ENCODE measurements around the gene NEMF. TPM values are rescaled to one million over a fixed set of nuclear protein-coding genes. Genes with fewer than 3 reads are reported as not detected.
A peak's percentile ranks its signal among the peaks of the same experiment; 100 is the strongest.

The NEMF gene
- total RNA-seq, 1 donor from 2014 or later, result 41.3 TPM

DNA sequence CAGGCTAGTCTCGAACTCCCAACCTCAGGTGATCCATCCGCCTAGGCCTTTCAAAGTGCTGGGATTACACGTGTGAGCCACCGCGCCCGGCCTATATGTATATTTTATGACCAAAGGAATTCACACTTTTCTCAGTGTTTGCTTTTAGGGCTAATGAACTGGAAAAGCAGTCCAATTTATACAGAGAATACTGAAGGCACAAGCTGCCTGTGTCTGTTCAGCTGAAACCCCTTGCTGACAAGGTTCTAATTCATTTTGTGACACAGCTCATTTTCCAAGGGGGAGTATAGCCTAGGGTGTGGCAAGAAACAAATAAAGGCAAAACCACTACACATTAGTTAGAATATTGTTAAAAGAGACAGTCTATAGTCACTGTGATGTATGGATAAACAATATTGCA is 18.3 kb upstream of the NEMF start:
- TF ChIP-seq, protein P1, sequence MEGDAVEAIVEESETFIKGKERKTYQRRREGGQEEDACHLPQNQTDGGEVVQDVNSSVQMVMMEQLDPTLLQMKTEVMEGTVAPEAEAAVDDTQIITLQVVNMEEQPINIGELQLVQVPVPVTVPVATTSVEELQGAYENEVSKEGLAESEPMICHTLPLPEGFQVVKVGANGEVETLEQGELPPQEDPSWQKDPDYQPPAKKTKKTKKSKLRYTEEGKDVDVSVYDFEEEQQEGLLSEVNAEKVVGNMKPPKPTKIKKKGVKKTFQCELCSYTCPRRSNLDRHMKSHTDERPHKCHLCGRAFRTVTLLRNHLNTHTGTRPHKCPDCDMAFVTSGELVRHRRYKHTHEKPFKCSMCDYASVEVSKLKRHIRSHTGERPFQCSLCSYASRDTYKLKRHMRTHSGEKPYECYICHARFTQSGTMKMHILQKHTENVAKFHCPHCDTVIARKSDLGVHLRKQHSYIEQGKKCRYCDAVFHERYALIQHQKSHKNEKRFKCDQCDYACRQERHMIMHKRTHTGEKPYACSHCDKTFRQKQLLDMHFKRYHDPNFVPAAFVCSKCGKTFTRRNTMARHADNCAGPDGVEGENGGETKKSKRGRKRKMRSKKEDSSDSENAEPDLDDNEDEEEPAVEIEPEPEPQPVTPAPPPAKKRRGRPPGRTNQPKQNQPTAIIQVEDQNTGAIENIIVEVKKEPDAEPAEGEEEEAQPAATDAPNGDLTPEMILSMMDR (conservative IDR thresholded peaks at IDR 0.05; ENCODE audit: low read depth, low read length), result no peak

DNA sequence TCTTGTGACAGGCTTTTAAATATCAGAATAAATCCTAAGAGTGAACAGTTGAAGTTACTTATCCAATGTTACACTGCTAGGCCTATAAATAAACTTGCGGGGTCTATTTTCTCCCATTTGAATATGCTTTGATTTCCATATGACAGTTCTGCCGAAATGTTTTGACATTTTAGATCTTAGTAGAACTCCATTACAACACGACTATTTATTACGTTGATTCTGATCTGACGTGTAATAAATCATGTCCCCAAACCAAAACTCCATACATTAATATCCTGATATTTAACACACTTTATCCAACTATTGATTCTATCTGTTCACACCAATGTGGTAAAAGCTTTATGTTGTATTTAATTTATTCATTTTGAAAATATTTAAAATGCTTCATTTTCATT is 16.1 kb upstream of the NEMF start:
- DNase-seq (ENCODE audit: low read depth), result no peak
- TF ChIP-seq, protein P1 (conservative IDR thresholded peaks at IDR 0.05; ENCODE audit: low read depth, low read length), result no peak
- peak overlapping the region; percentile 43 for H3K4me3 ChIP-seq (ENCODE audit: low read depth, low read length)

More for the DNA sequence above, 18.3 kb upstream of the NEMF start:
- H3K4me3 ChIP-seq (ENCODE audit: low read depth, low read length), result no peak overlapping the region
- DNase-seq (ENCODE audit: low read depth), result no peak

DNA sequence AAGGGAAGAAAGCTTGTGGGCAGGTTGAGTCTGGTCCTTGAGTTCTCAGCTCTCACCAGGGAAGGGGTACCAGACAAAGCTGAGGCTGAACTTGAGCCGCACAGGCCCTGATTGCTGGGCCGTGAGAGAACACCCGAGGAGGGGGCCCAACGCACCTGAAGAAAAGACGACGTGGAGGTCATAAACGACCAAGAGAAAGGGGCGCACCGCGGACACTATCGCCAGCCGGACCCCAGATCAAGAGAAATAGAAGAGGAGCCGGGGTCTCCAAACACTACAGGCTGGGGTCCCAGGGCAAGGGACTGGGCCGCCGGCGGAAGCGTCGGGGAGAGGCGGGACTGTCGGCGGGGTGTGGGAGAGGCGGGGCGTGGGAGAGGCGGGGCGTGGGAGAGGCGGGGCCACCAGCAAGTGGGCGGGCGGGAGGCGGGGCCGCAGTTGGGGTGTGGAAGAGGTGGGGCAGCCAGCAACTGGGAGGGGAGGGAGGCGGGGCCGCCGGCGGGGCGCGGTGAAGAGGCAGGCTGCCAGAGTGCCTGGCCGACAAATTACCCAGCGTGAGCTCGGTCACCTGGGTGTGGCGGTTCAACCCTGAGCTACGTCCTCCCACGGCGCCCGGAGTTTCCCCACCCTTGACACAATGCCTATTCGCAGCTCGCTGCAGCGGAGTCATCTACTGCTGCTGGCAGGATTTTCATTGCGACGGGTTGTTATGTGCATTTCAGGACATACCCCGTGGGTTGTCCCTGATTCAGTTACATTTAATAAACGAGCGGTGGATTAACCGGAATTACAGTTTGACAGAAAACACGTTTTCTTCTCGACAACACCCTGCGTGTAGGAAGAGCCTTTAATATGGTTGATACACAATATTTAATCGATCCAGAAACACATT is 15.5 kb upstream of the NEMF start:
- TF ChIP-seq, protein P1 (conservative IDR thresholded peaks at IDR 0.05; ENCODE audit: low read depth, low read length), result no peak
- DNase-seq (ENCODE audit: low read depth), result peak; percentile 48

DNA sequence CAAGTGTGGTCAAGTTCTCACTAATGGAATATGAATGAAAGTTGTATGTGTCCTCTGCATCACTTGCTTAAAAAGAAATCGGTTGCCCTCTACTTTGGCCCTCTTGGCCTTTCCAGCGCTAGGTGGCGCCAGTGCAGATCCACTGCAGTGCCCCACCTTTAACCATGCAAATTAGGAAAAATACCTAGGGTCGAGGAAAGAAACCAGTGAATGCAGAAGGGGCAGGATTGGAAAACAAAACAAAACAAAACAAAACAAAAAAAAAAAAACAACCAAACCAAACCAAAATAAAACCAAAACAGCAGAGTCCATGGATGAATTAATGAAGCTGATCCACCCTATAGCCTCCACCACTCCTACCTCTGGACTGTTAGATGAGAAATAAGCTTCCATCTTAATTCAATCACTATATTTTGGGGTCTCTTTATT is 12.9 kb upstream of the NEMF start:
- DNase-seq (ENCODE audit: low read depth), result no peak
- TF ChIP-seq, protein P1 (conservative IDR thresholded peaks at IDR 0.05; ENCODE audit: low read depth, low read length), result peak; percentile 95
- H3K4me3 ChIP-seq (ENCODE audit: low read depth, low read length), result no peak overlapping the region

More for the DNA sequence above, 15.5 kb upstream of the NEMF start:
- H3K4me3 ChIP-seq (ENCODE audit: low read depth, low read length), result peak overlapping the region; percentile 72

DNA sequence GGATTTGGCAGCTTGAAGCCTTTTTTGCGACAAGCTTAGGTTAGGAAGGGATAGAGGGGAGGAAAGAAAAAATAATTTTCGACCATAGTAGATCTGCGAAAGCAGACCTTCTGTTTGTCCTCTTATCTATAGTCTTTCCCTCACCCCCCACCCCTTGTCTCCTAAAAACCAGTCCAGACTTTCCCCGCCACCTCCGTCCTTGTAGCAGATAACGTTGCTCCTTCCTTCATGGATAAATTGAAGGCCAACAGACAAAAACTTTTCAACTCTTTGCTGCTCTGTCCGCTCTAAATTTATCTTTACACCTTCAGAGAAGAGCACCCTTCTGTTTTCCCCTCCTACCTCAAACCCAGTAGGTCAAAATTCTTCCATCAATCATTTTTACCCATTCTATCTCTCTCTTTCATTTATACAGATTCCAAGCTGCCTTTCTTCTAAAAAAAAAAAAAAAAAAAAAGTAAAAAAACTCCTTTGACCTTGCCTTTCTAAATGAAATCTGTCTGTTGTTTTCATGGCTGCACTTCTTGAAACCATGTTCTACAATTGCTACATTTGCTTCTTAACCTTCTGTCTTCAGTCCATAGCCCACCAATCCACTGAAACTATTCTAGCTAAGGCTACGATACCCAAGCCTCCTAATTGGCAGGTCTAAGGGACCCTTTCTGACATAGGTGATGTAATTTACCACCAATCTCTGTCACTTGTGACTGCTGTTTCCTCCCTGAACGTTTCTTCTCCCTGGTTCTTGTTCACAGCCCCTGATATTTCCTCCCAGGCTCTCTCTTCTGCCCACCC is 11.1 kb upstream of the NEMF start:
- DNase-seq (ENCODE audit: low read depth), result no peak
- TF ChIP-seq, protein P1 (conservative IDR thresholded peaks at IDR 0.05; ENCODE audit: low read depth, low read length), result no peak
- H3K4me3 ChIP-seq (ENCODE audit: low read depth, low read length), result peak overlapping the region; percentile 95

DNA sequence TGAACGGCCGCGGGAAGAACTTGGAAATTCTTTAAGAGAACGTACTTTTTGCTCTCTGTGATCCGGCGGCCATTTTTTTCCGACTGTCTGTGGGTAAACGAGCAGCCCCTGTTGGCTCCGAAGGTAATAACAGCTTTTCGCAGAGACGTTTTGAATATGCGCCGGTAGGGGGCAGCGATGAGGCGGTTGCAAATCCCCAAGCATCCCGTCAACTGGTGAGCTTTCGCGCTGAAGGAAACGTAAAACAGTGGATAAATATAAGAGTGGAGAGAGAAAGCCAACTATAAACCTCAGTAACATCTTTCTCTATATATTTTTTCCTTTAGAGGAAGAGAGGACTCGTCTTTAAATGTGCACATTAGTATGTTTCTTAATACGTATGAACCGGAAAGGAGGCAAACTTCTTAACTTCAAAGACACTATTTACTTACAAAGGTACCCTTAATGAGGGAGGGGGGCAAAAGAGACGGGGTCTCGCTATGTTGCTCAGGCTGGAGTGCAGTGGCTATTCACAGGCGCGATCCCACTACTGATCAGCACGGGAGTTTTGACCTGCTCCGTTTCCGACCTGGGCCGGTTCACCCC is 9.6 kb upstream of the NEMF start:
- TF ChIP-seq, protein P1 (conservative IDR thresholded peaks at IDR 0.05; ENCODE audit: low read depth, low read length), result peak; percentile 100
- DNase-seq (ENCODE audit: low read depth), result peak; percentile 49
- H3K4me3 ChIP-seq (ENCODE audit: low read depth, low read length), result peak overlapping the region; percentile 95
